ENCODE results near the gene SLC38A5.

Gene SLC38A5

DNA sequence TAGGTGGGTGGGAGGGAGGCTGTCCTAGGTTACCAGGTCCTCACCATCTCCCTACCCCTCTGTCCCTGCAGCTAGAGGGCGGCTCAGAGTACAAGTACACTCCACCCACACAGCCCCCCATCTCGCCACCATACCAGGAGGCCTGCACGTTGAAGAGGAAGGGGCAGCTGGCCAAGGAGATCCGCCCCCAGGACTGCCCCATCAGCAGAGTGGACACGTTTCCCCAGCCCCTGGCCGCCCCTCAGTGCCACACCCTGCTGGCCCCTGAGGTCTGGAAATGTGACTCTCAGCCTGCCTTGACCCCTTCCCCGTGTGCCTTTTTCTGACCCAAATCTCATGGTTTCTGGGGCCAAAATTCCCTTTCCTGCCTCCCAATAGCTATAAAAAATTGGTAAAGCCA lies 12.5 kb upstream of the SLC38A5 start:
- Histone ChIP-seq H3K27me3 (ENCODE audit: low read length) (no peaks in the 10 kb centered on the region), H3K27ac (ENCODE audit: low read depth, low read length) (no peak overlapping the region), H3K79me2 (ENCODE audit: insufficient read depth, low read length) (peaks cover 9% of the 10 kb centered on the region), H4K20me1 (ENCODE audit: low read depth, low read length) (no peaks in the 10 kb centered on the region), H3F3A (ENCODE audit: insufficient read depth) (no peaks in the 10 kb centered on the region), H3K4me3 (ENCODE audit: insufficient read depth, low read length, poor library complexity, severe bottlenecking) (no peak overlapping the region), H3K9me2 (replicated peaks; ENCODE audit: insufficient read depth, low read length) (no peaks in the 10 kb centered on the region), H3K9ac (ENCODE audit: low read length) (no peak overlapping the region), H3K36me3 (ENCODE audit: low read length) (no peaks in the 10 kb centered on the region), H3K4me2 (ENCODE audit: low read depth, low read length, poor library complexity, severe bottlenecking) (no peak overlapping the region), H3K9me3 (ENCODE audit: insufficient read depth, low read length) (no peaks in the 10 kb centered on the region), H2AFZ (ENCODE audit: low read depth, low read length, severe bottlenecking) (no peak overlapping the region)
- TF ChIP-seq CTCF (IDR thresholded peaks at IDR 0.05; ENCODE audit: insufficient read depth, low read length, poor library complexity, severe bottlenecking) (no peak), EZH2phosphoT487 (conservative IDR thresholded peaks at IDR 0.05; ENCODE audit: low read length) (no peak)

DNA sequence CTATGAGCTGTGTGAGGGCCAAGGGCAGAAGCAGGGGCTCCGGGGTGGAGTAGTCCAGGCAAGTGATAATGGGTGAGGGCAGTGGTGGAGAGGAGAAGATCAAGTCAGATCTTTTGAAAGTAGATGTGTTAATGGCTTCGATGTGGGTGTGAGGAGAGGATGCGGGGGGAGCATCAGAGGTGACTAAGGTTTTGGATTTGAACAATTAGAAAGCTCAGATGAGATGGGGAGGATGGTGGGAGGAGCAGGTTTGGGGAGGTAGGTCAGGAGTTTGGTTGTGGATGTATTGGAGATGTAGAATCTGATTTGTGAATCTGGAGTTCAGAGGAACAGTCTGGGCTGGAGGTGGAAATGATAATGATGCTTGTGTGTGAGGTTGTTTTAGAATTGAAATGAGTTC lies 10.5 kb upstream of the SLC38A5 start:
- H3K27me3 ChIP-seq (ENCODE audit: low read length): no peaks in the 10 kb centered on the region
- H3K79me2 ChIP-seq (ENCODE audit: insufficient read depth, low read length): peaks cover 28% of the 10 kb centered on the region
- no peak overlapping the region for H3K27ac ChIP-seq (ENCODE audit: low read depth, low read length)
- no peak overlapping the region for H2AFZ ChIP-seq (ENCODE audit: low read depth, low read length, severe bottlenecking)
- H3F3A ChIP-seq (ENCODE audit: insufficient read depth): no peaks in the 10 kb centered on the region
- H3K4me2 ChIP-seq (ENCODE audit: low read depth, low read length, poor library complexity, severe bottlenecking): no peak overlapping the region
- H3K4me3 ChIP-seq (ENCODE audit: insufficient read depth, low read length, poor library complexity, severe bottlenecking): no peak overlapping the region
- H3K9me2 ChIP-seq (replicated peaks; ENCODE audit: insufficient read depth, low read length): no peaks in the 10 kb centered on the region
- TF ChIP-seq EZH2phosphoT487 (conservative IDR thresholded peaks at IDR 0.05; ENCODE audit: low read length) (no peak), CTCF (IDR thresholded peaks at IDR 0.05; ENCODE audit: insufficient read depth, low read length, poor library complexity, severe bottlenecking) (no peak)
- no peaks in the 10 kb centered on the region for H3K9me3 ChIP-seq (ENCODE audit: insufficient read depth, low read length)
- no peaks in the 10 kb centered on the region for H4K20me1 ChIP-seq (ENCODE audit: low read depth, low read length)
- no peaks in the 10 kb centered on the region for H3K36me3 ChIP-seq (ENCODE audit: low read length)
- no peak overlapping the region for H3K9ac ChIP-seq (ENCODE audit: low read length)

GRCh38 chrX:48480142-48480541 lies 10.1 kb upstream of the SLC38A5 start:
- no peaks in the 10 kb centered on the region for H3F3A ChIP-seq (ENCODE audit: insufficient read depth)
- H3K9ac ChIP-seq (ENCODE audit: low read length): no peak overlapping the region
- H3K9me2 ChIP-seq (replicated peaks; ENCODE audit: insufficient read depth, low read length): no peaks in the 10 kb centered on the region
- H3K36me3 ChIP-seq (ENCODE audit: low read length): no peaks in the 10 kb centered on the region
- no peaks in the 10 kb centered on the region for H4K20me1 ChIP-seq (ENCODE audit: low read depth, low read length)
- H2AFZ ChIP-seq (ENCODE audit: low read depth, low read length, severe bottlenecking): no peak overlapping the region
- no peak overlapping the region for H3K4me3 ChIP-seq (ENCODE audit: insufficient read depth, low read length, poor library complexity, severe bottlenecking)
- H3K27me3 ChIP-seq (ENCODE audit: low read length): no peaks in the 10 kb centered on the region
- no peak overlapping the region for H3K4me2 ChIP-seq (ENCODE audit: low read depth, low read length, poor library complexity, severe bottlenecking)
- no peak overlapping the region for H3K27ac ChIP-seq (ENCODE audit: low read depth, low read length)
- no peak for TF ChIP-seq EZH2phosphoT487 (conservative IDR thresholded peaks at IDR 0.05; ENCODE audit: low read length)
- peaks cover 30% of the 10 kb centered on the region for H3K79me2 ChIP-seq (ENCODE audit: insufficient read depth, low read length)
- H3K9me3 ChIP-seq (ENCODE audit: insufficient read depth, low read length): no peaks in the 10 kb centered on the region

- Histone ChIP-seq H3K9ac (ENCODE audit: low read length) (no peak overlapping the region), H3K27me3 (ENCODE audit: low read length) (no peaks in the 10 kb centered on the region), H3K9me3 (ENCODE audit: insufficient read depth, low read length) (no peaks in the 10 kb centered on the region), H3K4me3 (ENCODE audit: insufficient read depth, low read length, poor library complexity, severe bottlenecking) (no peak overlapping the region), H3K36me3 (ENCODE audit: low read length) (no peaks in the 10 kb centered on the region), H3K9me2 (replicated peaks; ENCODE audit: insufficient read depth, low read length) (no peaks in the 10 kb centered on the region), H3K27ac (ENCODE audit: low read depth, low read length) (no peak overlapping the region), H3K79me2 (ENCODE audit: insufficient read depth, low read length) (peaks cover 30% of the 10 kb centered on the region), H2AFZ (ENCODE audit: low read depth, low read length, severe bottlenecking) (no peak overlapping the region), H3F3A (ENCODE audit: insufficient read depth) (no peaks in the 10 kb centered on the region), H4K20me1 (ENCODE audit: low read depth, low read length) (no peaks in the 10 kb centered on the region), H3K4me2 (ENCODE audit: low read depth, low read length, poor library complexity, severe bottlenecking) (no peak overlapping the region)
- TF ChIP-seq CTCF (IDR thresholded peaks at IDR 0.05; ENCODE audit: insufficient read depth, low read length, poor library complexity, severe bottlenecking) (no peak), EZH2phosphoT487 (conservative IDR thresholded peaks at IDR 0.05; ENCODE audit: low read length) (no peak)
Measured at GRCh38 chrX:48478806-48479205, 8.7 kb upstream of the SLC38A5 start.
